A172 (cell line): ENCODE data around the gene BTN1A1. TPM values are rescaled to one million over a fixed set of nuclear protein-coding genes. Genes with fewer than 3 reads are reported as not detected.

Experiments
- total RNA-seq: library from RNA; depleted of rRNA; stranded (reverse); fragments of >200 nt; shearing (Covaris generic); gene quantifications from 2 replicates; pipeline ENCODE4 v1.2.3, GENCODE V29; 2014; rRNA removed

BTN1A1 gene
- total RNA-seq, 1 experiment from 2014 or later = not detected

Other genes with a start within 250 kb of the BTN1A1 start
- 9.9 and 13.3 TPM in 2 replicates for gene BTN3A2, start 135.1 kb upstream of the BTN1A1 start, total RNA-seq
- 12.0 and 13.0 TPM in 2 replicates for gene BTN2A2, start 117.2 kb upstream of the BTN1A1 start, total RNA-seq
- gene BTN3A1, start 98.0 kb upstream of the BTN1A1 start, total RNA-seq = 14.0 and 19.6 TPM in 2 replicates
- gene BTN3A3, start 59.8 kb upstream of the BTN1A1 start, total RNA-seq = 4.7 and 5.0 TPM in 2 replicates
- gene BTN2A1, start 42.3 kb upstream of the BTN1A1 start, total RNA-seq = 6.2 and 10.9 TPM in 2 replicates
- 101 and 106 TPM in 2 replicates for gene HMGN4, start 38.1 kb downstream of the BTN1A1 start, total RNA-seq
- gene ABT1, start 96.7 kb downstream of the BTN1A1 start, total RNA-seq = 18.9 and 20.4 TPM in 2 replicates
- gene ZNF322, start 159.4 kb downstream of the BTN1A1 start, total RNA-seq = 21.4 and 24.1 TPM in 2 replicates